Right hindlimb (tissue), 1 donor: ENCODE measurements around the gene RFXANK.
"Not testable (repeated sequence)": the region's sequence is repeated elsewhere in the genome, so short reads cannot be mapped to it uniquely, and the experiment has no call there.

Experiments used
- DNase-seq: peaks from one replicate; pipeline ENCODE4 v3.0.0-alpha.2; 2018

Gene RFXANK

GRCh38 chr19:19206938-19207337 lies 14.9 kb downstream of the RFXANK start:
- DNase-seq, result no peak

- no peak for DNase-seq
These were observed 15.8 kb downstream of the RFXANK start for GRCh38 chr19:19207637-19208572.

GRCh38 chr19:19209372-19209771 lies 17.3 kb downstream of the RFXANK start:
- no peak for DNase-seq

GRCh38 chr19:19211499-19212420 lies 19.7 kb downstream of the RFXANK start, which contains the start of gene NCAN:
Gene NCAN, plus strand, starts transcription at chr19:19211958. Its CDS starts 4,996 bp downstream, at chr19:19216954.
- DNase-seq, result no peak

GRCh38 chr19:19212916-19213315 lies 20.9 kb downstream of the RFXANK start:
- DNase-seq, result no peak

GRCh38 chr19:19213426-19214158 lies 21.5 kb downstream of the RFXANK start:
- DNase-seq, result no peak

- no peak for DNase-seq
These were observed 22.1 kb downstream of the RFXANK start for GRCh38 chr19:19214159-19214490.

- DNase-seq, result peak; percentile 80
These were observed 22.8 kb downstream of the RFXANK start for GRCh38 chr19:19214892-19215291.

GRCh38 chr19:19215792-19216191 lies 23.7 kb downstream of the RFXANK start:
- no peak for DNase-seq

GRCh38 chr19:19217099-19217498 lies 25.0 kb downstream of the RFXANK start:
- no peak for DNase-seq

- no peak for DNase-seq
These were observed 26.9 kb downstream of the RFXANK start for GRCh38 chr19:19218911-19219310.

GRCh38 chr19:19221000-19221399 lies 28.9 kb downstream of the RFXANK start:
- not testable (repeated sequence) for DNase-seq

GRCh38 chr19:19223060-19223459 lies 31.0 kb downstream of the RFXANK start:
- DNase-seq, result no peak

- no peak for DNase-seq
These were observed 31.6 kb downstream of the RFXANK start for GRCh38 chr19:19223636-19224035.

GRCh38 chr19:19224150-19224851 lies 32.2 kb downstream of the RFXANK start:
- no peak for DNase-seq

- DNase-seq, result peak; percentile 49
These were observed 32.9 kb downstream of the RFXANK start for GRCh38 chr19:19224852-19225494.

GRCh38 chr19:19226204-19226603 lies 34.1 kb downstream of the RFXANK start:
- DNase-seq, result no peak

GRCh38 chr19:19226663-19227062 lies 34.6 kb downstream of the RFXANK start:
- DNase-seq, result no peak

GRCh38 chr19:19227217-19227616 lies 35.2 kb downstream of the RFXANK start:
- DNase-seq, result no peak

- no peak for DNase-seq
These were observed 37.6 kb downstream of the RFXANK start for GRCh38 chr19:19229701-19230100.

- DNase-seq, result no peak
These were observed 38.9 kb downstream of the RFXANK start for GRCh38 chr19:19230999-19231398.

- peak; percentile 52 for DNase-seq
These were observed 40.2 kb downstream of the RFXANK start for GRCh38 chr19:19232261-19232721.
